Measurements from ENCODE around the gene DDX47.
"Not testable (repeated sequence)": the region's sequence is repeated elsewhere in the genome, so short reads cannot be mapped to it uniquely, and the experiment has no call there.

GRCh38 chr12:12841428-12841827 is 28.3 kb downstream of the DDX47 start:
- not testable (repeated sequence) for TF ChIP-seq CTCF (IDR thresholded peaks at IDR 0.05; ENCODE audit: low read depth, low read length, poor library complexity, severe bottlenecking); EZH2phosphoT487 (IDR thresholded peaks at IDR 0.05; ENCODE audit: borderline replicate concordance, low read length)
